GM10248 (cell line): Measurements from ENCODE around the gene FOXC2.

Experiments used
- CTCF ChIA-PET: fragments of 300-600 bp; sonication (Branson Sonifier 250); formaldehyde crosslinking; extraction: SDS; loops from one replicate; lab custom pipeline; 2021; ENCODE audit warnings: antibody characterized with exemption; lab: Yijun Ruan, JAX
- POLR2A ChIA-PET: fragments of 350-650 bp; sonication (Branson Sonifier 250); formaldehyde crosslinking; extraction: SDS; loops from one replicate; lab custom pipeline; 2020; ENCODE audit warnings: antibody characterized with exemption; lab: Yijun Ruan, JAX
- DNase-seq: peaks from one replicate; pipeline ENCODE4 v3.0.0; 2012; ENCODE audit errors: extremely low spot score
- TF ChIP-seq, protein P1 (sequence below): IDR thresholded peaks from 2 replicates; pipeline ENCODE4 v1.5.1; 2012; ENCODE audit warnings: mild to moderate bottlenecking, low read depth; ENCODE audit errors: extremely low read depth, missing control alignments, control extremely low read depth

FOXC2 gene

DNA sequence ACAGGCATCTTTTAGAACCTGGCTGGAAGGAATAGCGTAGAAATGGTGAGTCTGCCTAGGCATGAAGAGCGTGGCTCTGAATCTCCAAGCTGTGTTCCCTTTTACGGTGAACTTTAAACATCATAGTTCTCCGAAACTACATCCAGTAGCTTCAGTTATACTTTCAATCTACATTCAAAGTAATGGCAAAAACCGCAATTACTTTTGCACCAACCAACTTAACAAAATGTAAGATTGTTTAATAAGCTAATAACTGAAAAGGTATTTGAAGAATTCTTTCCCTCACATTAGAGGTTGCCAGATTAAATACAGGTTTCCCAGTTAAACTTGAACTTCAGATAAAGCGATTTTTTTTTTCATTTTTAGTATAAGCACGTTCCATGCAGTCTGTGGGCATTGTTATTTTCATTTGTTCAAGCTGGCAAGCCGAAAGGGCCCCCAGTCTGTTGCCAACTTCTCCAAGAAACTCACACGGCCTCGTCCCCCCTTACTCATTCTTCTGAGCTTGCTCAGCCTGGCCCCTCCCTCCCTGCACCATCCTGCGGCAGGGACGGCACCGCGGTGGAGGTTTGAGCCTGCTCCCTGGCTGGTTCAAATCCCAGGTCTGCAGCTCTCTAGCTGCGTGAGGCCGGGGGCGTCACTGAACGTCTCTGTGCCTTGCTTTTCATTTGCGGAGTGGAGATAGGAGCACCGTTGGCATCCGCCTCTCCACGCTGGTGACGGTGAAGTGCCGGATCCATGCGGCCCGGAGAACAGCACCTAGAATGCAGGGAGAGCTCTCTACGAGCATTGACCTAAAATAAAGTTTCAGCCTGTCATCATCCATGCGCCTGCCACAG is 8.1 kb upstream of the FOXC2 start:
- CTCF ChIA-PET: interaction anchor here (0.7 to 1.6 kb wide), 5 partner anchors 40 to 1078 kb away, joined by 3 to 8 read pairs (median 4); no protein-coding TSS in a partner anchor
- POLR2A ChIA-PET: no interaction called here
- DNase-seq: no peak
- TF ChIP-seq, protein P1, sequence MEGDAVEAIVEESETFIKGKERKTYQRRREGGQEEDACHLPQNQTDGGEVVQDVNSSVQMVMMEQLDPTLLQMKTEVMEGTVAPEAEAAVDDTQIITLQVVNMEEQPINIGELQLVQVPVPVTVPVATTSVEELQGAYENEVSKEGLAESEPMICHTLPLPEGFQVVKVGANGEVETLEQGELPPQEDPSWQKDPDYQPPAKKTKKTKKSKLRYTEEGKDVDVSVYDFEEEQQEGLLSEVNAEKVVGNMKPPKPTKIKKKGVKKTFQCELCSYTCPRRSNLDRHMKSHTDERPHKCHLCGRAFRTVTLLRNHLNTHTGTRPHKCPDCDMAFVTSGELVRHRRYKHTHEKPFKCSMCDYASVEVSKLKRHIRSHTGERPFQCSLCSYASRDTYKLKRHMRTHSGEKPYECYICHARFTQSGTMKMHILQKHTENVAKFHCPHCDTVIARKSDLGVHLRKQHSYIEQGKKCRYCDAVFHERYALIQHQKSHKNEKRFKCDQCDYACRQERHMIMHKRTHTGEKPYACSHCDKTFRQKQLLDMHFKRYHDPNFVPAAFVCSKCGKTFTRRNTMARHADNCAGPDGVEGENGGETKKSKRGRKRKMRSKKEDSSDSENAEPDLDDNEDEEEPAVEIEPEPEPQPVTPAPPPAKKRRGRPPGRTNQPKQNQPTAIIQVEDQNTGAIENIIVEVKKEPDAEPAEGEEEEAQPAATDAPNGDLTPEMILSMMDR: no peak

DNA sequence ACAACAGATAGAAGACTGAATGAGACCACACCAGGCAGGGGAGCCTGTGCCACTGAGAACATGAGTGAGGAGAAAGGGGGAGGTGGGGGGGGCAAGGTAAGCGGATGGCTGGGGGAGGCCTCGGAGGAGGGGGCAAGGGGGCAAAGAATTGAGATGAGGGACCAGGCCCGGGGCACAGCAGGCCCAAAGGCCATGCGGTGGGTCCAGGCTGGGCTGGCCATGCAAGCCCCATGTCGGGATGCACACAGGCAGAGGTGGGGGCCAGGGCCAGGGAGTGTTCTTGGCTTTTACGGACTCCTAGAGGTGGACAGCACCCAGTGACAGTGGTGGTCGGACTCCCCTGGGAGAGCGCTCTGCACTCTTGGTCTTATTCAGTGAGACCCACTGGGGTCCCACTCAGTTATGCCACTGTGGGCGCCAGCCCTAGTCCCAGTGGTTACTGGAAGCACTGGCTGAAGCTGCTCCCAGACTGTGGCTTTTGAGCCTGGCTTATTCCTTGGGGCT is 6.8 kb upstream of the FOXC2 start:
- TF ChIP-seq, protein P1: no peak
- DNase-seq: no peak
- ChIA-PET CTCF (no interaction called here), POLR2A (no interaction called here)

DNA sequence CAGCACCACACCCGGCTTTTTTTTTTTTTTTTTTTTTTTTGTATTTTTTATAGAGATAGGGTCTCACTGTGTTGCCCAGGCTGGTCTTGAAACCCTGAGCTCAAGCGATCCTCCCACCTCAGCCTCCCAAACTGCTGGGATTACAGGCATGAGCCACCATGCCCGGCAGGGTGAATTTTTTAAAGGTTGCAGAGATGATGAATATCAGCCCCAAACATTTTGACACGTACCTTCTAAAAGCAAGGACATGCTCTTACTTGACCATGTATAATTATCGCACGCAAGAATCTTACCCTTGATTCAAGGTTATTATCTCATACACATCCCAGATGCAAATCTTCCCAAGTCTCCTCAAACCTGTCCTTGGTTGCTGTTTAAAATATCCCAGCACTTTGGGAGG is 4.3 kb upstream of the FOXC2 start:
- TF ChIP-seq, protein P1: no peak
- POLR2A ChIA-PET: interaction anchor here (0.6 kb wide), 1 partner anchor 750 kb away, joined by 3 read pairs; no protein-coding TSS in a partner anchor
- CTCF ChIA-PET: interaction anchor here (1.1 to 2.6 kb wide), 5 partner anchors 20 to 718 kb away, joined by 3 to 9 read pairs (median 4); no protein-coding TSS in a partner anchor
- no peak for DNase-seq

DNA sequence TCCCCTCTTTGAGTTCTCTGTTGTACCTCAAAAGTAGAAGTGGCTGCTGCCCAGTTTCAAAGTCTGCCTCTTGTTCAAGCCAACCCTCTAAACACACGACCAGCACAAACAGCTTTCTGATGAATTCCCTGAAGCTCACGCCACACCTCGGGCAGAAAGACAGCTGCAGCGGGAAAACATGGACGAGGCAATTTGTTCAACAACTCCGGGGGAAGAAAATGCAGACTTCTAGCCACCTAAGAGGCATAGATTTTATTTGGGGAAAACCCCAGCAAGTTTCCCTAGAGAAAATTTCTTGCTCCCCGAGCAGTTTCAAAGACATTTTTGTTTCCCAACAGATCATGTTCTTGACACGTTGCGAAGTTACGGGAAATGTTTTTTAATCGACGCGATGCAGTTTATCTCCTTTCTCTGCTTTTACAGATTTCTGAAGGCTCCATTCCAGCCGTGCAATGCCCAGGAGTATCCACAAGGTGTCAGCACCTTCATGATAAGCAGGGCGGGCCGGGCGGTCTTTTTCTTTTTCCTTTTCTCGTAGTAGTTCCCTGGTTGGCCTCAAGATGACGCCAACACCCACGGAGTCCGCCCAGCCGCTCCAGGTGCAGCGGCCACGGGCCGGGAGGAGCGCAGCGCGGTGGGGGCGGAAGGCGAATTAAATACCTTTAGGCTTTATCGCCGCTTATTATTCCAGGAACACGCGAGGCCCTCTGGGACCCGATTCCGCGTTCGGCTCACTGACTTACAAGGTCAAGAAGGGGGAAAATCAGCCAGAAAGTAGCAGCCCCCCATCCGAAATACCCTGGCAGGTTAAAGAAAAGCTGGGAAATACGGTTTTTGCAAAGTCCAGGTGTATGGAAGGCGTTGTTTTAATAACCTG is 2.9 kb upstream of the FOXC2 start:
- ChIA-PET POLR2A (no interaction called here), CTCF (interaction anchor here (0.8 to 2.6 kb wide), 29 partner anchors 11 to 1205 kb away, joined by 3 to 52 read pairs (median 4); partner anchors contain the start of gene FOXL1)
- TF ChIP-seq, protein P1: peak; percentile 99
- peak; percentile 89 for DNase-seq

DNA sequence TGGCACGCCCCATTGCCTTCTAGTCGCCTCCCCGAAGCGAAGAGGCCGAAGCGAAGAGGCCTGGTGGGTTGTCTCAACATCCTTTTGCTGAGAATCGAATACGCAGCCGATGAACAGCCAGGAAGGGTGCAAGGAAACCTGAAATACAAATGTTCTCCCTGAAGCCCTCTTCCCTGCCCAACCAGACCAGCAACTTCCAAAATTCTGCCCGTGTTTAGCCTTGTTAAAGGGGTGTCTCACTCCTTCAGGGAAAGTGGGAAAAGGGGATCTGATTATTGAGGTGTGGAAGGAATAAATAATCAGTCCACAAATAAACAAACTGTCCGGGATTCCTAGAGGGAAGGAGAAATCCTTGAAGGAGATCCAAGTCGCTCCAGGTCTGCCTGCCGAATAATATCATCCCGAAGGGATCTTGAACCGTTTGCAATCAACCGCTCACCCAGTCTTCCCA is 1.4 kb upstream of the FOXC2 start:
- no peak for DNase-seq
- CTCF ChIA-PET: interaction anchor here (0.9 to 2.6 kb wide), 16 partner anchors 8 to 1204 kb away, joined by 3 to 52 read pairs (median 4); no protein-coding TSS in a partner anchor
- POLR2A ChIA-PET: no interaction called here
- TF ChIP-seq, protein P1: no peak
